GM19193 (cell line): ENCODE data around the gene KRTAP4-6.
"Not testable (repeated sequence)": the region's sequence is repeated elsewhere in the genome, so short reads cannot be mapped to it uniquely, and the experiment has no call there.

ENCODE experiments used
- POLR2A ChIP-seq: IDR thresholded peaks from 4 replicates; pipeline ENCODE4 v1.6.1; 2011; ENCODE audit not compliant: insufficient read depth, insufficient read length; ENCODE audit errors: extremely low read depth

KRTAP4-6 gene

DNA sequence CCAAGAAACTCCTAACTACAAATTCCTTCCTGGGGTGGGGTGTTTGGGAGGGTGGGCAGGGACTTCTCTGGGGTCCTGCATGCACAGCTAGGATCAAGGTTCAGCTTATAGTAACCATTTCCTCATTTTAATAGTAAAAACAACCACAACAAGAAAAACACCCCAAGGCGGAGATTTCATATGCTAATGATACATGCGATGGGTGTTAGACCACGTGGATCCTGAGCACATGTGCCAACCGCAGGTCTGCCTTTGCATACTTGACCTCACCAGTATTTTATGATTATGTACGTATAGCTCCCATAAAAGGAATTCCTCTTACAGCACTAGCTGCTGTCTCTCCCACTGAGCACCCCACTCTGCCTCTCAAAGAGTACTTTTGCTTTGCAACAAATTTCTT lies 24.0 kb downstream of the KRTAP4-6 start:
- no peak for TF ChIP-seq POLR2A

DNA sequence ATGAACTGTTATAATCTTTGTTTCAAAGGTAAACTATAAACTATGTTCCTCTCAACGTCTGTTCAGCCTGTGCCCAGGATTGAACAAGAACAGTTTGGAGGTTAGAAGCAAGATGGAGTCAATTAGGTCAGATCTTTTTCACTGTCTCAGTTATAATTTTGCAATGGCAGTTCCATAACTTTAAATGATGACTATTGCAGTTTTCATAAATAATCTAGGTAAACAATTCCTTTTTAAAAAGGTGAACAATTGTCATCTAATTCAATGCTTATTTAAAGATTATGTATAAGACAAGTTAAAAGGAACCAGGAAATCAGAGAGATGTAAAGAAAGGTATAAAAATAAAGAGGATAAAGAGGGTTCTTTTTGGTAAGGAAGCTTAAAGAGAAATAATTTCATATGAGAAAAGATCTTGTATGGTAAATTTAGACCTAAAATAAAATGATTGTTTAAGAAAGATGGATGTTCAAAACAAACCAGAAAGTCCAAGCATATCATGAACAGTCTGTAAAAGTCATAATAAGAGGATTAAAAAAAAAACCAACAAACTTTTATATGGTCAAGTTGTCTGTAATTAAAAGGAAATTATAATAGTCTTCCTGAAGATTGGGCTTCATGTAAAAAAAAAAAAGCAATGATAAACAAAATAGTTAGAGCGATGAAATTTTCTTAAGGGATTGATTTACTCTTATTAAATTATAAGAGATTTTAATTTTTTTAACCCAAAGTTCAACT lies 29.0 kb downstream of the KRTAP4-6 start:
- TF ChIP-seq POLR2A = no peak

DNA sequence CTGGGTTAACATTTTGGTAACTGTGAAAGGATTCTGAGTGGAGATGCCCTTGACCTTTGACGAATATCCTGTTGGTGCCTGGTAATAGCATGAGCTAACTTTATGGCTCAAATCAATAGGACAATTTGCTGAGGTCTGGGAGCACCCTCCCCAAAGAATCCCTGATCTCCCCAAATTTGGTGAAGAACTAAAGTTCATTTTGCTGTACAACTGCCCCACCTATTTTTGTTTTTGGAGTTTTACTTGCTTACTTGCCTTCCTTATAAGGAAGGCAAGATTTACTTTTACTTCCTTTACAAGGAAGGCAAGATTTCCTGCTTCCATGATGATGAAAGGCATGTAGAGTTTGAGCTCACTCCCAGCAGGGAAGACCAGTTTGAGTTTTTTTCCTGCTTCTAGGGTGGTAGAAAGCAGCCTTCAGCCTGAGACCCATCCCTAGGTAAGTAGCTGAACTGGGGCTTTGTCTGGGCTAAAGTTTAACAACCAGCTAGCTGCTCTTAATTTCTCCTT lies 32.3 kb downstream of the KRTAP4-6 start:
- no peak for TF ChIP-seq POLR2A

DNA sequence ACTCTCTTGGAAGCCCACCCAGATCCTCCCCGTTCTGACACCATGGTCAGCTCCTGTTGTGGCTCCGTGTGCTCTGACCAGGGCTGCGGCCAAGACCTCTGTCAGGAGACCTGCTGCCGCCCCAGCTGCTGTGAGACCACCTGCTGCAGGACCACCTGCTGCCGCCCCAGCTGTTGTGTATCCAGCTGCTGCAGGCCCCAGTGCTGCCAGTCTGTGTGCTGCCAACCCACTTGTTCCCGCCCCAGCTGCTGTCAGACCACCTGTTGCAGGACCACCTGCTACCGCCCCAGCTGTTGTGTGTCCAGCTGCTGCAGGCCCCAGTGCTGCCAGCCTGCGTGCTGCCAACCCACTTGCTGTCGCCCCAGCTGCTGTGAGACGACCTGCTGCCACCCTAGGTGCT lies 35.0 kb downstream of the KRTAP4-6 start, which contains the start of gene KRTAP4-9:
Gene KRTAP4-9 (plus strand): TSS at position 43 of the 400 bp plus-strand sequence. CDS start 0 bp downstream, at position 43.
- not testable (repeated sequence) for TF ChIP-seq POLR2A

DNA sequence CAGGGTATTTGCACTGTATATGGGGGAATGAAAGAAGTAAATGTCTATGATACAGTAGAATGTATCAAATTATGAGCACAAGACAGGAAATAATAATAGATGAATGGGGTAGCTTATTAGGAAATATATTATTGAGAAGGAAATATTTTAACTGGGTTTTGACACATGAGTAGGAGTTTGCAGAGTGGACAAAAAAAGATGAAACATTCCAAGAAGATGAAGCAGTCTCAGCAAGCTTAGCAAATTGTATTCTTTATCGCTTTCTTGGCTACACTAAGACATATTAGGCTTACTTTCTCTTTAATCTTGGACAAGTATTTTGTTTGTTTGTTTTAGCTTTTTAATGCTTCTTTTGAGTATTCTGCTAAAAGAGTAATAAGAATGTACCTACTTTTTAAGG lies 36.4 kb downstream of the KRTAP4-6 start:
- no peak for TF ChIP-seq POLR2A

DNA sequence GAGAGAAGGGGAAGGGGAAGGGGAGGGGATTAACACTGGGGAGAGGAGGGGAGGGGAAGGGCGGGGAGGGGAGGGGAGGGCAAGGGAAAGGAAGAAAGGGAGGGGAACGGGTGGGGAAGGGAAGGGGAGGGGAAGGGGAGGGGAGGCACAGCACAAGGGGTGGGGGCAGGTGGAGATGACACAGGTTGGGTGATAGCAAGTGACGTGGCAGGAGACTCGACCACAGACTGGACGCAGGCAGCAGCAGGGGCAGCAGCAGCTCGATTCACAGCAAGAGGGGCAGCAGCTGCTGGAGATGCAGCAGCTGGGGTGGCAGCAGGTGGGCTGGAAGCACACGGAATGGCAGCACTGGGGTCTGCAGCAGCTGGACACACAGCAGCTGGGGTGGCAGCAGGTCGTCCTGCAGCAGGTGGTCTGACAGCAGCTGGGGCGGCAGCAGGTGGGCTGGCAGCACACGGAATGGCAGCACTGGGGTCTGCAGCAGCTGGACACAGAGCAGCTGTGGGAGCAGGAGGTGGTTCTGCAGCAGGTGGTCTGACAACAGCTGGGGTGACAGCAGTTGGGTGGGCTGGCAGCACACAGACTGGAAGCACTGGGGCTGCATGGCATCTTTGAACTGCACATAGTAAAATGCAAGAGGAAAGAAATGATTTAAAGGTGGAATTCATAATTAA lies 38.6 kb downstream of the KRTAP4-6 start, which contains the start of gene KRTAP4-16:
Gene KRTAP4-16 (minus strand): TSS at position 624 of the 674 bp plus-strand sequence. CDS start 0 bp downstream, at position 624.
- no peak for TF ChIP-seq POLR2A

DNA sequence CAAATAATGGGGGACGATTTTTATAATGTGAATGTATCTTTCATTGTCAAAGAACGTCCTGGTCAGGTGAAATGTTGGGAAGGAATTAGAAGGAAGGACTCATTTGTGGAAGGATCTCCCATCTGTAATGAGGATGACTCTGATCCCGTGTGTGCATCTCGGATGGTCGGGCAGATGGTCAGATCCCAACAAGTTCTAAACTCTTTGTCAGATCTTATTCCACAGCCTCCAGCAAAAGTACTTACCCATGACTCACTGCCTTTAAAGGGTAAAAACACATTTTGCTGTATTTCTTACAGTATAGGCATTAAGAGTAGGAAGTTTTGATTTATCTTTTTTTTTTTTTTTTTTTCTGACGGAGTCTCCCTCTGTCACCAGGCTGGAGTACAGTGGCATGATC lies 41.9 kb downstream of the KRTAP4-6 start:
- no peak for TF ChIP-seq POLR2A

DNA sequence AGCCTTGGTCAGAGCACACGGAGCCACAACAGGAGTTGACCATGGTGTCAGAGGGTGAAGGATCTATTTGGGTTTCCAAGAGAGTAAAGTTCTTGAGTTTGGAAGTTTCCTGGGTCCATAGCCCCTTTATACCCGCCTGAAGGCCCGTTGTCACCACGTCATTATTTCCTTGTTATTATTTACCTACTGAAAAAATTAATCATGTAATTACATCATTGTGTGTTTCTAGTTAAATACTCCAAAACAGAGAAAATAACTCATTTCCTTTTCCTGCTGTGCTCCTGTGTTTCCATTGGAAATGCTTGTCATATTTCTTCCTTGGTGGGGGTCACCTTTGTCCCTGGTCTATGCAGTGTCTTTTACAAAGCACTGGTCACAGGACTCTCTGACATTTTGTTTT lies 42.3 kb downstream of the KRTAP4-6 start, which contains the start of gene KRTAP4-8:
Gene KRTAP4-8 (minus strand): TSS at position 101 of the 400 bp plus-strand sequence. CDS start 58 bp downstream, at position 43.
- no peak for TF ChIP-seq POLR2A

DNA sequence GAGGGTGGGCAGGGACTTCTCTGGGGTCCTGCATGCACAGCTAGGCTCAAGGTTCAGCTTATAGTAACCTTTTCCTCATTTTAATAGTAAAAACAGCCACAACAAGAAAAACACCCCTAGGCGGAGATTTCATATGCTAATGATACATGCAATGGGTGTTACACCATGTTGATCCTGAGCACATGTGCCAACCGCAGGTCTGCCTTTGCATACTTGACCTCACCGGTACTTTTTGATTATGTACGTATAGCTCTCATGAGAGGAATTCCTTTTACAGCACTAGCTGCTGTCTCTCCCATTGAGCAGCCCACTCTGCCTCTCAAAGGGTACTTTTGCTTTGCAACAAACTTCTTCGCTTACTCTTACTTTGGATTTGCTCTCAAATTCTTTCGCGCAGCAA lies 44.3 kb downstream of the KRTAP4-6 start:
- no peak for TF ChIP-seq POLR2A
